ENCODE measurements around the gene STARD3NL. TPM values are rescaled to one million over a fixed set of nuclear protein-coding genes. Genes with fewer than 3 reads are reported as not detected.
"Not testable (repeated sequence)": the region's sequence is repeated elsewhere in the genome, so short reads cannot be mapped to it uniquely, and the experiment has no call there.

The STARD3NL gene
- total RNA-seq, 1 experiment from 2014 or later = 24.5 TPM

DNA sequence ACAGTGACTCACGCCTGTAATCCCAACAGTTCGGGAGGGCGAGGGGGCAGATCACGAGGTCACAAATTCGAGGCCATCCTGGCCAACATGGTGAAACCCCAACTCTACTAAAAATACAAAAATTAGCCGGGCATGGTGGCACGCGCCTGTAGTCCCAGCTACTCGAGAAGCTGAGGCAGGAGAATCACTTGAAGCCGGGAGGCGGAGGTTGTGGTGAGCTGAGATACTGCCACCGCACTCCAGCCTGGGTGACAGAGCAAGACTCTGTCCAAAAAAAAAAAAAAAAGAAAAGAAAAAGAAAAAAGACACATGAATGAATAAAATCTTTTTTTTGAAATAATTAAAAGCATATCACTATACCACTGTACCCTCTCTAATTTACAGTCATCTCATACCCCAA lies 83.6 kb downstream of the STARD3NL start:
- H3K4me3 Mint-ChIP-seq (ENCODE audit: unreplicated experiment); POLR2A ChIA-PET; BruUV-seq (replicated peaks); H3K4me1 Mint-ChIP-seq (ENCODE audit: insufficient read depth, unreplicated experiment); intact Hi-C loops (cut with micrococcal nuclease); CTCF ChIA-PET; H3K27ac Mint-ChIP-seq (ENCODE audit: low read depth, unreplicated experiment); H3K36me3 Mint-ChIP-seq (ENCODE audit: insufficient read depth, unreplicated experiment); DNase-seq (ENCODE audit: unreplicated experiment); H3K9me3 Mint-ChIP-seq (ENCODE audit: unreplicated experiment): not testable (repeated sequence)
- H3K27me3 Mint-ChIP-seq (ENCODE audit: insufficient read depth, unreplicated experiment) = peaks cover 92% of the 10 kb centered on the region

DNA sequence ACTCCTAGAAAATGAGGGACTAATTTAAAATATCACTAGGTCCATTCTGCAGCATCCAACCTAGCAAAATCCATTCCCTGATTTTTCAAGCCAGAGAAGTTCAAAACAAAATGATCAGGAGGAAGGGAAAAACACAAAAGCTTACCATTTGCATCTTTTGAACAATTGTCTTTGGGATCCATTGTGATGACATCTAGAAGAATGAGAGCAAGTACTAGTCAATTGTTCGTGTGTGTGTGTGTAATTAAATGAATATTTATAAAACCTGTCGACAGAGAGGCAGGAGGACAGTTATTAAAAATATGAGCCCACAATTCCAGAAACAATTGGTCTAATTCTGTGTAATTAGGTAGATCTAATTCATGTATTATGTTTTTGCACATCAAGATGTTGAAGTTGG lies 84.0 kb downstream of the STARD3NL start:
- intact Hi-C loops (cut with micrococcal nuclease); CTCF ChIA-PET; H3K4me1 Mint-ChIP-seq (ENCODE audit: insufficient read depth, unreplicated experiment); H3K27ac Mint-ChIP-seq (ENCODE audit: low read depth, unreplicated experiment); DNase-seq (ENCODE audit: unreplicated experiment); H3K9me3 Mint-ChIP-seq (ENCODE audit: unreplicated experiment); H3K36me3 Mint-ChIP-seq (ENCODE audit: insufficient read depth, unreplicated experiment); BruUV-seq (replicated peaks); H3K4me3 Mint-ChIP-seq (ENCODE audit: unreplicated experiment): not testable (repeated sequence)
- H3K27me3 Mint-ChIP-seq (ENCODE audit: insufficient read depth, unreplicated experiment) = peaks cover 92% of the 10 kb centered on the region
- POLR2A ChIA-PET = interaction anchor here (0.6 kb wide), 1 partner anchor 69 kb away, joined by 3 read pairs; no protein-coding TSS in a partner anchor

DNA sequence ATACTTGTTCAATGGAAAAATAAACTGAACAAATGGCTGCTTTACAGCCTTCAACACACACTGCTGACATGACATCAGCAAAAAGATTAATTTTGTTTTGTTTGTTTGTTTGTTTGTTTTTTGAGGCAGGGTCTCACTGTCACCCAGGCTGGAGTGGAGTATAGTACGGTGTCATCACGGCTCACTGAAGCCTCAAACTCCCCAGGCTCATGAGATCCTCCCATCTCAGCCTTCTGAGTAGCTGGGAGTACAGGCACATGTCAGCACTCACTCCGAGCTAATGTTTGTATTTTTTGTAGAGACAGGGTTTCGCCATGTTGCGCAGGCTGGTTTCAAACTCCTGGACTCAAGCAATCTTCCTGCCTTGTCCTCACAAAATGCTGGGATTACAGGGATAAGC lies 84.5 kb downstream of the STARD3NL start:
- intact Hi-C loops (cut with micrococcal nuclease) = no loop called here
- H3K36me3 Mint-ChIP-seq (ENCODE audit: insufficient read depth, unreplicated experiment) = no peaks in the 10 kb centered on the region
- H3K27ac Mint-ChIP-seq (ENCODE audit: low read depth, unreplicated experiment) = no peak overlapping the region
- TF ChIP-seq, protein P1, sequence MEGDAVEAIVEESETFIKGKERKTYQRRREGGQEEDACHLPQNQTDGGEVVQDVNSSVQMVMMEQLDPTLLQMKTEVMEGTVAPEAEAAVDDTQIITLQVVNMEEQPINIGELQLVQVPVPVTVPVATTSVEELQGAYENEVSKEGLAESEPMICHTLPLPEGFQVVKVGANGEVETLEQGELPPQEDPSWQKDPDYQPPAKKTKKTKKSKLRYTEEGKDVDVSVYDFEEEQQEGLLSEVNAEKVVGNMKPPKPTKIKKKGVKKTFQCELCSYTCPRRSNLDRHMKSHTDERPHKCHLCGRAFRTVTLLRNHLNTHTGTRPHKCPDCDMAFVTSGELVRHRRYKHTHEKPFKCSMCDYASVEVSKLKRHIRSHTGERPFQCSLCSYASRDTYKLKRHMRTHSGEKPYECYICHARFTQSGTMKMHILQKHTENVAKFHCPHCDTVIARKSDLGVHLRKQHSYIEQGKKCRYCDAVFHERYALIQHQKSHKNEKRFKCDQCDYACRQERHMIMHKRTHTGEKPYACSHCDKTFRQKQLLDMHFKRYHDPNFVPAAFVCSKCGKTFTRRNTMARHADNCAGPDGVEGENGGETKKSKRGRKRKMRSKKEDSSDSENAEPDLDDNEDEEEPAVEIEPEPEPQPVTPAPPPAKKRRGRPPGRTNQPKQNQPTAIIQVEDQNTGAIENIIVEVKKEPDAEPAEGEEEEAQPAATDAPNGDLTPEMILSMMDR (IDR thresholded peaks at IDR 0.05; ENCODE audit: unreplicated experiment) = no peak
- H3K4me1 Mint-ChIP-seq (ENCODE audit: insufficient read depth, unreplicated experiment) = no peaks in the 10 kb centered on the region
- no peak overlapping the region for H3K4me3 Mint-ChIP-seq (ENCODE audit: unreplicated experiment)
- CTCF ChIA-PET = no interaction called here
- POLR2A ChIA-PET = interaction anchor here (0.6 kb wide), 1 partner anchor 70 kb away, joined by 3 read pairs; no protein-coding TSS in a partner anchor
- H3K27me3 Mint-ChIP-seq (ENCODE audit: insufficient read depth, unreplicated experiment) = peaks cover 92% of the 10 kb centered on the region
- DNase-seq (ENCODE audit: unreplicated experiment) = no peak
- BruUV-seq (replicated peaks) = no TSS peak
- H3K9me3 Mint-ChIP-seq (ENCODE audit: unreplicated experiment) = no peaks in the 10 kb centered on the region

DNA sequence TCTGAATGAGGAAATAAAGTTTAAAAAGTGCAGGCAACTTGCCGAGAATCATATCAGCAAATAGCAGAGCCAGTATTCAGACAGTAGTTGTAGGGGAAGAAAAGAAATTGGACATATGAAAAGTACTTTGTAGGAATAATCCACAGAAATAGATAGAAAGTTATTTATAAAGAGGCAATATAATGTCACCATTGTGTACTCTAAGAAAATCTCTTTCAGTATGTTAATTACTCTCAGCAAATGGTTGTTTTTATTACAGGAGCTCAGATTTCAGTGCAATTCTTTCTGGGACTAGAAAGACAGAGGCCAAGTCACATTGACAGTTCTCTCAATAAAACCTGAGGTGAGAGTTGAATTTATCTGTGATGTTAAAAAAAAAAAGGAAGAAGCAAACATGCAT lies 85.2 kb downstream of the STARD3NL start:
- BruUV-seq (replicated peaks); H3K27ac Mint-ChIP-seq (ENCODE audit: low read depth, unreplicated experiment); H3K9me3 Mint-ChIP-seq (ENCODE audit: unreplicated experiment); DNase-seq (ENCODE audit: unreplicated experiment); H3K4me1 Mint-ChIP-seq (ENCODE audit: insufficient read depth, unreplicated experiment); CTCF ChIA-PET; H3K4me3 Mint-ChIP-seq (ENCODE audit: unreplicated experiment); intact Hi-C loops (cut with micrococcal nuclease); H3K36me3 Mint-ChIP-seq (ENCODE audit: insufficient read depth, unreplicated experiment); POLR2A ChIA-PET: not testable (repeated sequence)
- peaks cover 84% of the 10 kb centered on the region for H3K27me3 Mint-ChIP-seq (ENCODE audit: insufficient read depth, unreplicated experiment)

DNA sequence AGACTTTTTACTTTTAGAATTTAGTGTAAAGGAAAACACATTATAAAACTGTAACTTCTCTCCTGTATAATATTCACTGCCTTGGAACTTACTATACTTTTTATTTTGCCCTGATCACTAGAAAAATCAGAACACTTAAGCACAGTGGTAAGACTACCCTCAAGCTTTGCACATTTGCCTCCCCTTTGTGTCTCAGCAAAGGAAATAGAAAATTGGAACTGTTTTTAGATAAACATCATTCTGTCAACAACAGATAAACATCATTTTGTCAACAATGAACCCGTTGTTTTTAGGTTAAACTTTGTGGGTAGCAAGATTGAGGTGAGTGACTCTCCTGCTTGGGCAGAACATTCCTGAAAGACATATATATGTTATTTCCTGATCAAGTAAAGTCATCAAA lies 86.6 kb downstream of the STARD3NL start:
- H3K27ac Mint-ChIP-seq (ENCODE audit: low read depth, unreplicated experiment); H3K9me3 Mint-ChIP-seq (ENCODE audit: unreplicated experiment); BruUV-seq (replicated peaks); intact Hi-C loops (cut with micrococcal nuclease); DNase-seq (ENCODE audit: unreplicated experiment); H3K36me3 Mint-ChIP-seq (ENCODE audit: insufficient read depth, unreplicated experiment); H3K4me1 Mint-ChIP-seq (ENCODE audit: insufficient read depth, unreplicated experiment); POLR2A ChIA-PET; H3K4me3 Mint-ChIP-seq (ENCODE audit: unreplicated experiment): not testable (repeated sequence)
- CTCF ChIA-PET = interaction anchor here (0.6 kb wide), 1 partner anchor 54 kb away, joined by 3 read pairs; no protein-coding TSS in a partner anchor
- peaks cover 71% of the 10 kb centered on the region for H3K27me3 Mint-ChIP-seq (ENCODE audit: insufficient read depth, unreplicated experiment)

DNA sequence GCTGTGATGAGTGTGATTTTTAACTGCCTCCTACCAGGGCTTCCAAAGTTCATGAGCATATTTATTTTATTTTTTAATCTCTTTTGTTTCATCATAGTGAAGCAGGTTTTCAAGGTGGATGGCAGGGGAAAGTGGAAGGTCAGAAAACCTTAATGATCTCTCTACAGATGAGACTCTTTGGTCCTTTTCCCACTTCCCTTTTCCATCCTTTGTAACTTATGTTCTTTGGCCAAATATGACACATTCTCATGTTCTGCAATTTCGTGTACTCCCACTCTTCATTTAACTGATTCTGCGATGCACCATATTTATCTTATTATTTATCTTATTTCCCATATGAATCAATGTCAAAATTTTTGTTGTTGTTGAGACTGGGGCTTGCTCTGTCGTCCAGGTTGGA lies 87.9 kb downstream of the STARD3NL start:
- DNase-seq (ENCODE audit: unreplicated experiment); BruUV-seq (replicated peaks); H3K9me3 Mint-ChIP-seq (ENCODE audit: unreplicated experiment); POLR2A ChIA-PET; H3K27ac Mint-ChIP-seq (ENCODE audit: low read depth, unreplicated experiment); intact Hi-C loops (cut with micrococcal nuclease); H3K36me3 Mint-ChIP-seq (ENCODE audit: insufficient read depth, unreplicated experiment); H3K4me1 Mint-ChIP-seq (ENCODE audit: insufficient read depth, unreplicated experiment); H3K4me3 Mint-ChIP-seq (ENCODE audit: unreplicated experiment); CTCF ChIA-PET: not testable (repeated sequence)
- peaks cover 66% of the 10 kb centered on the region for H3K27me3 Mint-ChIP-seq (ENCODE audit: insufficient read depth, unreplicated experiment)

DNA sequence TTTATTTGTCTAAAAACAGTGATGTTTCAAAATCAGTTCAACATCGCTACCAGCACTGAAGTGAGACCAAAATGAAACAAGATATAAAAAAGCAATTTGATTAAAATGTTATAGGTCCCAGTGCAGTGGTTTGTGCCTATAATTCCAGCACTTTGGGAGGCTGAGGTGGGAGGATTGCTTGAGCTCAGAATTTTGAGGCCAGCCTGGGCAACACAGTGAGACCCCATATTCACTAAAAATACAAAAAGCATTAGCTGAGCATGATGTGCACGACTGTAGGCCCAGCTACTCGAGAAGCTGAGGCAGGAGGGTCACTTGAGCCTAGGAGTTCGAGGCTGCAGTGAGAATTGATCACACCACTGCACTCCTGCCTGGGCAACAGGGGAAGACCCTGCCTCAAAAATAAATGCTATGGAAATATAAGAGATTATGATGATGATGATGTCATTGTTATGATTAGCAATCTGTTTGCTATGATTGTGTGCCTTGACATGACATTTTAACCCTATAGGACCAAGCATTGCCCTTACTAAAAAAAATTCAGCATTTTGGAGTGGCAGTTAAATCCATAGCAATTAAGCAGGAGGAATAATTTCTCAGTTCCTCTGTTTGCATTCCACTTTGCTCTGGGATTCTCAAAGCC lies 91.8 kb downstream of the STARD3NL start:
- H3K4me3 Mint-ChIP-seq (ENCODE audit: unreplicated experiment); H3K36me3 Mint-ChIP-seq (ENCODE audit: insufficient read depth, unreplicated experiment); CTCF ChIA-PET; H3K9me3 Mint-ChIP-seq (ENCODE audit: unreplicated experiment); DNase-seq (ENCODE audit: unreplicated experiment); H3K4me1 Mint-ChIP-seq (ENCODE audit: insufficient read depth, unreplicated experiment); BruUV-seq (replicated peaks); H3K27ac Mint-ChIP-seq (ENCODE audit: low read depth, unreplicated experiment): not testable (repeated sequence)
- intact Hi-C loops (cut with micrococcal nuclease) = loop anchor here (2.0 kb wide), 1 partner anchor 15 kb away; no protein-coding TSS in a partner anchor
- peaks cover 46% of the 10 kb centered on the region for H3K27me3 Mint-ChIP-seq (ENCODE audit: insufficient read depth, unreplicated experiment)
- POLR2A ChIA-PET = interaction anchor here (0.6 kb wide), 1 partner anchor 283 kb away, joined by 3 read pairs; no protein-coding TSS in a partner anchor

DNA sequence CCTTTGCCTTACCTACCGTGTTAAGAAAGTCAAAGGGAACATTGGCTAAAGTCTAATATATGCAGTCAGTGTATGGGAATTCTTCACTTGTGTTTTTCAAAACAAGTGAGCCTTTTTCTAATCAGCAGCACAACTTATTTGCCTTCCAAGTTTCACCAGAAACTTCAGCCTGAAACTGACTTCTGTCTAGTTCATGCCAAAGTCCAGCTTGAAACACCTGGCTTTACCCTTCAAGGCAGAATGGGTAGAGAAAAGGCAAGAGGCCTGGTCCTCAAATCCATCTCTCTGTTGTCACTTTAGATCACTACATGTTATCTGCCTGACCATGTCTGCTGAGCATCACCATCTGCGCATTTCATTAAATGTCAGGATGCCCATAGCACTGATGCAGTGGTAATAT lies 92.4 kb downstream of the STARD3NL start:
- BruUV-seq (replicated peaks); H3K36me3 Mint-ChIP-seq (ENCODE audit: insufficient read depth, unreplicated experiment); H3K4me1 Mint-ChIP-seq (ENCODE audit: insufficient read depth, unreplicated experiment); H3K27ac Mint-ChIP-seq (ENCODE audit: low read depth, unreplicated experiment); DNase-seq (ENCODE audit: unreplicated experiment); H3K4me3 Mint-ChIP-seq (ENCODE audit: unreplicated experiment); H3K9me3 Mint-ChIP-seq (ENCODE audit: unreplicated experiment); CTCF ChIA-PET: not testable (repeated sequence)
- H3K27me3 Mint-ChIP-seq (ENCODE audit: insufficient read depth, unreplicated experiment) = peaks cover 41% of the 10 kb centered on the region
- POLR2A ChIA-PET = interaction anchor here (0.6 kb wide), 1 partner anchor 283 kb away, joined by 3 read pairs; no protein-coding TSS in a partner anchor
- intact Hi-C loops (cut with micrococcal nuclease) = loop anchor here (2.0 kb wide), 1 partner anchor 16 kb away; no protein-coding TSS in a partner anchor
